ENCODE data around the gene CFC1B.
"Not testable (repeated sequence)": the region's sequence is repeated elsewhere in the genome, so short reads cannot be mapped to it uniquely, and the experiment has no call there.

Gene CFC1B

GRCh38 chr2:130520992-130521391 is at the start of gene CFC1B:
Gene CFC1B, plus strand, starts transcription at chr2:130521222. Its CDS starts 263 bp downstream, at chr2:130521485.
- DNase-seq (ENCODE audit: low read depth in 3 of 3) = not testable (repeated sequence)

- DNase-seq (ENCODE audit: low read depth in 3 of 3) = not testable (repeated sequence)
Measured at GRCh38 chr2:130491073-130491472, 29.9 kb upstream of the CFC1B start.

GRCh38 chr2:130509228-130509627 is 11.8 kb upstream of the CFC1B start, which contains the start of gene POTEI:
Gene POTEI, minus strand, starts transcription at chr2:130509328. Its CDS starts 93 bp downstream, at chr2:130509235.
- not testable (repeated sequence) for DNase-seq (ENCODE audit: low read depth in 3 of 3)

DNA sequence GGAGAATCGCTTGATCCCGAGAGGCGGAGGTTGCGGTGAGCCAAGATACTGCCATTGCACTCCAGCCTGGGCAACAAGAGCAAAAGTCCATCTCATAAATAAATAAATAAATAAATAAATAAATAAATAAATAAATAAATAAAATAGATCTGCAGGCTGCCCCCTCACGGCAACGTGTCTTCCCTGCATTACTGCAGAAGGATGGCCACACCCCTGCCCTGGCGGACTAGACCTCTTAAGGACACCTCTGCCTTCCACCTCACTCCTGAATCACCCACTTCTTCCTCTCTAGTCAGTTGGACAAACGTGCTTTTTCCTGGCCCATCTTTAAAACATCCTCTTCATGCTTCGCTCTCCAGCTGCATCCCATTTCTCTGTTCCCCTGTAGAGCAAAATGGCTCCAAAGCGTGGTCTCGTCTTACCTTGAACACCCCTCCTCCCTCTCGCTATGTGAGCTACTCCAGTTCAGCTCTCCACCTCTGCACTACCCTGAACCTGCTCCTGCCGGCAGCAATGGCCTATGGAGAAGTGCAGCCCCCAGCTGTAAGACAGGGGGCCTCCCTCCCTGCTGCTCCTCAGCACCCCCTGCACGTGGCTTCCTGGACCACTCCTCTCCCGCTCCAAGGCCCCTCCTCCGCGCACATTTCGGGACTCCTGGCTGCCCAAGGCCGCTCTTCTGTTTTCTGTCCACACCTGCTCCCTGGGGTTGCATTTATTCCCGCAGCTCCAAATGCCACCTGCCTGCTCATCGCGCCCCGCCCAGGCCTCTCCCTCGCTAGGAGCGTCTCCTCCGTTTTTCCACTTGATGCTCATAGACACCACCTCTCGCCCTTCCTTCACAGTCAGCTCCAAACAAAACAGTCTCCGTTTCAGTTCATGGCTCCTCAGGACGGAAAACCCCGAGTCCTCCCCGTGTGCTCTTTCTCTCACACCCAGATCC is 9.9 kb upstream of the CFC1B start:
- not testable (repeated sequence) for DNase-seq (ENCODE audit: low read depth in 3 of 3)

- not testable (repeated sequence) for DNase-seq (ENCODE audit: low read depth in 3 of 3)
Measured at GRCh38 chr2:130511747-130512451, 9.1 kb upstream of the CFC1B start.

- DNase-seq (ENCODE audit: low read depth in 3 of 3) = not testable (repeated sequence)
Measured at GRCh38 chr2:130518516-130519106, 2.4 kb upstream of the CFC1B start.

DNA sequence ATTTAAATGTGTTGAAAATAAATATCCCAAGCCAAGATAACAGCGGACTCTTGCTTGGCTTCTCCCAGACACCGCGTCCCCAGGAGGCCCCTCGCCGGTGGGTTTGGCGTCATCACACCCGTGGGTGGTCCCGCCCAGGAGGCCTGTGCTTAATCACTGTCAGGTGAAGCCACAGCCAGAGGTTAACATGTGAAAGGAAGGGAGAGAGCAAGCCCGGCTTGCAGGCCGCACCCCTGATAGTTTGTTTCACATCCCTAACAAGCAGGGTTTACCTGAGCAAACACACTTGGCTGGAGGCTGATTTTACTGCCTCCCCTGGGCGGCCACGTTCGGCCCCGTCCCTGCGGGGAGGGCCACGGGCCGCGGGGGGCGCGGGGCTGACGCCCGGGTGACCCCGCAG is 1.4 kb downstream of the CFC1B start:
- not testable (repeated sequence) for DNase-seq (ENCODE audit: low read depth in 3 of 3)

GRCh38 chr2:130527365-130527967 is 6.4 kb downstream of the CFC1B start:
- not testable (repeated sequence) for DNase-seq (ENCODE audit: low read depth in 3 of 3)

- DNase-seq (ENCODE audit: low read depth in 3 of 3) = not testable (repeated sequence)
Measured at GRCh38 chr2:130529545-130529944, 8.5 kb downstream of the CFC1B start.

- not testable (repeated sequence) for DNase-seq (ENCODE audit: low read depth in 3 of 3)
Measured at GRCh38 chr2:130530212-130530611, 9.2 kb downstream of the CFC1B start.

- not testable (repeated sequence) for DNase-seq (ENCODE audit: low read depth in 3 of 3)
Measured at GRCh38 chr2:130531225-130531624, 10.2 kb downstream of the CFC1B start.

- not testable (repeated sequence) for DNase-seq (ENCODE audit: low read depth in 3 of 3)
Measured at GRCh38 chr2:130531672-130532071, 10.7 kb downstream of the CFC1B start.

- not testable (repeated sequence) for DNase-seq (ENCODE audit: low read depth in 3 of 3)
Measured at GRCh38 chr2:130536654-130537053, 15.6 kb downstream of the CFC1B start.

GRCh38 chr2:130538271-130538670 is 17.2 kb downstream of the CFC1B start:
- not testable (repeated sequence) for DNase-seq (ENCODE audit: low read depth in 3 of 3)

DNA sequence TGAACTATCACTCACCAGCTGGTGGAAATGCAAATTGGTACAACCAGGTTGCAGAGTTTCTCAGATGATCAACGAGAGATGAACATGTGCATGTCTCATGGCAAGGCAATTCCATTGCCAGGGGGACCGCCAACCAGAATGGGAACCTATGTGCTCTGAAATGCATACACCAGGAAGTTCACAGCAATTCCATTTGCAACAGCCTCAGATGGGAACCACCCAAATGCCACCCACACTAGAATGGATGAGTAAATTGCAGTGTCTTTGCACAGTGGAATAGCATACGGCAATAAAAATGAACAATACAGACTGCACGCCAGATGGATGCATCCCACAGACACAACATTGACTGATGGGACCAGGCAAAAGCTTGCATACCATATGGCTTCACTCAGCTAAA is 21.8 kb downstream of the CFC1B start:
- not testable (repeated sequence) for DNase-seq (ENCODE audit: low read depth in 3 of 3)

DNA sequence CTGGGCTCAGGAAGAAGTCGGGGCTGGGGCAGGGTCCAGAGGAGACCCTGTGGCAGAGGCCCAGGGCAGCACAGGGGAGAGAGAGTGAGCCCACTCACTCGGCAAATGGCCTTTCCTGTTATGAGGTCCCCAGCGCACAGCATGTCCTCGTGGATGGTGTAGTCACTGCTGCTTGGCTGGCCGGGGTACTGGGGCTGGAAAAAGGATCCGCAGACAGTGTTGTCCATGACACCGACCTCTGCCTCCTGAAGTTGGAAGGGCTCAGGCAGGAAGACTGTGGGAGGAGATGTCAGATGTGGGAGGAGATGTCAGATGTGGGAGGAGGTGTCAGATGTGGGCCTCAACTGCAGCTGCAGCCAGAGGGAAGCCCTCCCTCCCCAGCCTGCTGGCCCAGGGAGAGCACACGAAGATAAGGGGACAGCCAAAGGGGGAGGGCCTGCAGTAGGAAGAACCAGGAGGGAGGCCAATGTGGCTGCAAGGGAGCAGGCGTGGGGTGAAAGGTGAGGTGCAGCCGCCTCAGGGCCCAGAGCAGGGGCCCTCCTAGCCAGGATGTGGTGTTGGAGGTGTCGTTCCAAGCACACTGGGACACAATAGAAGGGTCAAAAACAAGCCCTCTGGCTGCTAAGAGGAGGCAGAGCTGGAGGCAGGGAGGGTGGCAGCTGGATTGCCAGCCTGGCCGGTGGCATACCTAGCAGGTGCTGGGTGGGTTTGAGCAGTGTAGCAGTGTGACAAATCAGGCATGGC is 22.9 kb downstream of the CFC1B start:
- DNase-seq (ENCODE audit: low read depth in 3 of 3) = not testable (repeated sequence)

DNA sequence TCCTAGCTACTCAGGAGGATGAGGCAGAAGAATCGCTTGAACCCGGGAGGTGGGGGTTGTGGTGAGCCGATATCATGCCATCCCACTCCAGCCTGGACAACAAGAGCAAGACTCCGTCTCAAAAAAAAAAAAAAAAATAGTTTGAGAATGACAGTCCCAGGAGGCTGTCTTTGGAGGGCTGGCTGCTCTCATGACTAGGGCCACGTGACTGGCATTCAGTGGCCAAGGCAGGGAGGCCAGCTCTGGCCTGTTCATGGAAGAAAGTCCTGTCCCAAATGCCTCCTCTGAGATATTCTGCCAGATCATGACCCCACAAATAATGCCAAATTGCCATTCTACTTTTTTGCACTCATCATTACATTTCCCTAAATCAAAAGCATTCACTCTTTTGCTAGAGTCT is 24.0 kb downstream of the CFC1B start:
- DNase-seq (ENCODE audit: low read depth in 3 of 3) = not testable (repeated sequence)

DNA sequence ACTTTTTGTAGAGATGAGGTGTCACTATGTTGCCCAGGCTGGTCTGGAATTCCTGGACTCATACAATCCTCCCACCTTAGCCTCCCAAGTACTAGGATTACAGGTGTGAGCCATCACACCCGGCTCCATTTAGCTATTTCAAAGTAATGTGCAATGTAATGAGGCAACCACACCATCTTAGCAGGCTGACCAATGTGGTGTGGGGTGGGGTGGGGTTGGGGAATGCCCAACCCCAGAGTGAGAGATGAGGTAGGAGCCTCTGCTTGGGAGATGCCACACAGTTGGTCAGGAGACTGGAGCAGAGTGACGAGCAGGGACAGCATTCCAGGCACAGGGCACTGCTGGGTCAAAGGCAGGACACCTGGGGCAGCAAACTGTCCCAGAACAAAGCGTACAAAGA is 27.4 kb downstream of the CFC1B start:
- not testable (repeated sequence) for DNase-seq (ENCODE audit: low read depth in 3 of 3)

DNA sequence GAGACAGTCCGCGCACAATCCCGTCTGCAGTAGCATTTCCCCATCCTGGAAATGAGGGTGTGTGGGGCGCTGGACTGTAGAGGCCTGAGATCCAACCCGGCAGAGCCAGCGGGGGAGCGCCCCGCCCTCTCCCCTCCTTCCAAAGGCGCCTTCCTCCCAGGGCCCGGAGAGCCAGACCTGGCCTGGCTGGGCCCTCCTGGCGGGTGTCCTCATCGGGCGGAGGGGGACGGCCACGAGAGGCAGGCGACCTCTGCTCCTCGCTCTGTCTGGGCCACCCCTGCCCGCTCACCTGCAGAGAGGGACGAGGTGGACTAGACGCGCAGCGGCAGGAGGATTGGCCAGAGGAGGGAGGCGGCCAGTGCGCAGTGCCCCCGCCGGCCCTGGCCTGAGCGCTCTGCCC is 28.5 kb downstream of the CFC1B start:
- DNase-seq (ENCODE audit: low read depth in 3 of 3) = not testable (repeated sequence)

GRCh38 chr2:130554178-130554577 is 33.2 kb downstream of the CFC1B start:
- not testable (repeated sequence) for DNase-seq (ENCODE audit: low read depth in 3 of 3)

- not testable (repeated sequence) for DNase-seq (ENCODE audit: low read depth in 3 of 3)
Measured at GRCh38 chr2:130556441-130556840, 35.4 kb downstream of the CFC1B start.

All from stimulated activated CD4-positive, alpha-beta T cell treated with anti-CD3 and anti-CD28 coated beads, TNF-alpha, amount 100 ng/mL, for 48 hours (primary cell).